Activated effector memory CD4-positive, alpha-beta T cell treated with anti-CD3 and anti-CD28 coated beads, Interleukin-2, amount 50 U/mL, for 16 hours (primary cell): ENCODE results near the gene PHF2.

Source experiments
- DNase-seq: peaks from one replicate; pipeline ENCODE4 v3.0.0-alpha.2; 2020

Gene PHF2

GRCh38 chr9:93682155-93682968, 106.0 kb downstream of the PHF2 start:
- peak; percentile 82 for DNase-seq

- DNase-seq = peak; percentile 43
These were observed 107.1 kb downstream of the PHF2 start for GRCh38 chr9:93683331-93684134.

GRCh38 chr9:93684161-93684765, 107.9 kb downstream of the PHF2 start:
- DNase-seq = peak; percentile 49

GRCh38 chr9:93684806-93685543, 108.6 kb downstream of the PHF2 start:
- peak; percentile 17 for DNase-seq

GRCh38 chr9:93686127-93686879, 109.9 kb downstream of the PHF2 start:
- DNase-seq = peak; percentile 46

- peak; percentile 37 for DNase-seq
These were observed 110.5 kb downstream of the PHF2 start for GRCh38 chr9:93686880-93687236.

GRCh38 chr9:93690618-93691017, 114.2 kb downstream of the PHF2 start:
- DNase-seq = no peak

GRCh38 chr9:93693129-93693528, 116.7 kb downstream of the PHF2 start:
- DNase-seq = no peak

- DNase-seq = no peak
These were observed 121.2 kb downstream of the PHF2 start for GRCh38 chr9:93697352-93698139.

GRCh38 chr9:93698140-93698908, 121.9 kb downstream of the PHF2 start:
- no peak for DNase-seq

GRCh38 chr9:93699650-93700049, 123.3 kb downstream of the PHF2 start:
- no peak for DNase-seq

GRCh38 chr9:93701494-93702218, 125.3 kb downstream of the PHF2 start:
- DNase-seq = no peak

GRCh38 chr9:93702261-93702660, 125.9 kb downstream of the PHF2 start:
- no peak for DNase-seq

GRCh38 chr9:93708289-93708986, 132.1 kb downstream of the PHF2 start:
- DNase-seq = no peak

- no peak for DNase-seq
These were observed 132.6 kb downstream of the PHF2 start for GRCh38 chr9:93708987-93709302.

GRCh38 chr9:93709600-93710369, 133.4 kb downstream of the PHF2 start:
- DNase-seq = no peak

- no peak for DNase-seq
These were observed 134.0 kb downstream of the PHF2 start for GRCh38 chr9:93710370-93710723.

GRCh38 chr9:93711002-93711401, 134.6 kb downstream of the PHF2 start:
- DNase-seq = no peak

- no peak for DNase-seq
These were observed 136.5 kb downstream of the PHF2 start for GRCh38 chr9:93712896-93713295.
